Measurements from ENCODE around the gene MTCL1.

The MTCL1 gene

GRCh38 chr18:8811115-8811514, 105.8 kb downstream of the MTCL1 start:
- in situ Hi-C loops (cut with HindIII; ENCODE audit: low pct_ligation_motif_present, low pct_unique_long_range_greater_than_20kb, low sequenced_read_pairs): no loop called here
- DNase-seq: no peak

GRCh38 chr18:8812631-8813030, 107.3 kb downstream of the MTCL1 start:
- in situ Hi-C loops (cut with HindIII; ENCODE audit: low pct_ligation_motif_present, low pct_unique_long_range_greater_than_20kb, low sequenced_read_pairs): no loop called here
- no peak for DNase-seq

- in situ Hi-C loops (cut with HindIII; ENCODE audit: low pct_ligation_motif_present, low pct_unique_long_range_greater_than_20kb, low sequenced_read_pairs): no loop called here
- no peak for DNase-seq
These were observed 108.3 kb downstream of the MTCL1 start for GRCh38 chr18:8813611-8814010.

GRCh38 chr18:8814206-8814605, 108.8 kb downstream of the MTCL1 start:
- in situ Hi-C loops (cut with HindIII; ENCODE audit: low pct_ligation_motif_present, low pct_unique_long_range_greater_than_20kb, low sequenced_read_pairs): no loop called here
- DNase-seq: no peak

- in situ Hi-C loops (cut with HindIII; ENCODE audit: low pct_ligation_motif_present, low pct_unique_long_range_greater_than_20kb, low sequenced_read_pairs): no loop called here
- DNase-seq: no peak
These were observed 110.9 kb downstream of the MTCL1 start for GRCh38 chr18:8816220-8816619.

GRCh38 chr18:8816816-8817215, 111.5 kb downstream of the MTCL1 start:
- in situ Hi-C loops (cut with HindIII; ENCODE audit: low pct_ligation_motif_present, low pct_unique_long_range_greater_than_20kb, low sequenced_read_pairs): no loop called here

GRCh38 chr18:8818982-8819381, 113.6 kb downstream of the MTCL1 start:
- in situ Hi-C loops (cut with HindIII; ENCODE audit: low pct_ligation_motif_present, low pct_unique_long_range_greater_than_20kb, low sequenced_read_pairs): no loop called here

More at GRCh38 chr18:8816816-8817215, 111.5 kb downstream of the MTCL1 start:
- no peak for DNase-seq

GRCh38 chr18:8820396-8821082, 115.2 kb downstream of the MTCL1 start:
- no peak for DNase-seq
- in situ Hi-C loops (cut with HindIII; ENCODE audit: low pct_ligation_motif_present, low pct_unique_long_range_greater_than_20kb, low sequenced_read_pairs): no loop called here

More at GRCh38 chr18:8818982-8819381, 113.6 kb downstream of the MTCL1 start:
- DNase-seq: no peak

- no peak for DNase-seq
- in situ Hi-C loops (cut with HindIII; ENCODE audit: low pct_ligation_motif_present, low pct_unique_long_range_greater_than_20kb, low sequenced_read_pairs): no loop called here
These were observed 115.7 kb downstream of the MTCL1 start for GRCh38 chr18:8821083-8821465.

GRCh38 chr18:8821531-8821930, 116.2 kb downstream of the MTCL1 start:
- in situ Hi-C loops (cut with HindIII; ENCODE audit: low pct_ligation_motif_present, low pct_unique_long_range_greater_than_20kb, low sequenced_read_pairs): no loop called here

GRCh38 chr18:8822643-8823042, 117.3 kb downstream of the MTCL1 start:
- DNase-seq: no peak
- in situ Hi-C loops (cut with HindIII; ENCODE audit: low pct_ligation_motif_present, low pct_unique_long_range_greater_than_20kb, low sequenced_read_pairs): no loop called here

More at GRCh38 chr18:8821531-8821930, 116.2 kb downstream of the MTCL1 start:
- no peak for DNase-seq

GRCh38 chr18:8823530-8823929, 118.2 kb downstream of the MTCL1 start:
- in situ Hi-C loops (cut with HindIII; ENCODE audit: low pct_ligation_motif_present, low pct_unique_long_range_greater_than_20kb, low sequenced_read_pairs): no loop called here

GRCh38 chr18:8824846-8825245, 119.5 kb downstream of the MTCL1 start:
- no peak for DNase-seq
- in situ Hi-C loops (cut with HindIII; ENCODE audit: low pct_ligation_motif_present, low pct_unique_long_range_greater_than_20kb, low sequenced_read_pairs): no loop called here

More at GRCh38 chr18:8823530-8823929, 118.2 kb downstream of the MTCL1 start:
- DNase-seq: no peak

GRCh38 chr18:8825273-8825672, 119.9 kb downstream of the MTCL1 start:
- in situ Hi-C loops (cut with HindIII; ENCODE audit: low pct_ligation_motif_present, low pct_unique_long_range_greater_than_20kb, low sequenced_read_pairs): no loop called here
- no peak for DNase-seq

- in situ Hi-C loops (cut with HindIII; ENCODE audit: low pct_ligation_motif_present, low pct_unique_long_range_greater_than_20kb, low sequenced_read_pairs): no loop called here
- DNase-seq: no peak
These were observed 120.5 kb downstream of the MTCL1 start for GRCh38 chr18:8825729-8826375.

- in situ Hi-C loops (cut with HindIII; ENCODE audit: low pct_ligation_motif_present, low pct_unique_long_range_greater_than_20kb, low sequenced_read_pairs): no loop called here
- DNase-seq: no peak
These were observed 121.2 kb downstream of the MTCL1 start for GRCh38 chr18:8826514-8826913.

GRCh38 chr18:8826971-8827370, 121.6 kb downstream of the MTCL1 start:
- in situ Hi-C loops (cut with HindIII; ENCODE audit: low pct_ligation_motif_present, low pct_unique_long_range_greater_than_20kb, low sequenced_read_pairs): no loop called here
- DNase-seq: no peak

GRCh38 chr18:8828300-8828699, 122.9 kb downstream of the MTCL1 start:
- no peak for DNase-seq
- in situ Hi-C loops (cut with HindIII; ENCODE audit: low pct_ligation_motif_present, low pct_unique_long_range_greater_than_20kb, low sequenced_read_pairs): no loop called here

- no peak for DNase-seq
- in situ Hi-C loops (cut with HindIII; ENCODE audit: low pct_ligation_motif_present, low pct_unique_long_range_greater_than_20kb, low sequenced_read_pairs): no loop called here
These were observed 123.4 kb downstream of the MTCL1 start for GRCh38 chr18:8828798-8829197.

Data from ACHN (cell line).